HFF-Myc (cell line): Measurements from ENCODE around the gene RPL31.
"Not testable (repeated sequence)": the region's sequence is repeated elsewhere in the genome, so short reads cannot be mapped to it uniquely, and the experiment has no call there.

Source experiments
- DNase-seq: peaks from one replicate; pipeline ENCODE4 v3.0.0-alpha.2; 2011; ENCODE audit warnings: low read depth; ENCODE audit errors: extremely low read depth
- H3K4me3 ChIP-seq: replicated peaks from 2 replicates; pipeline ENCODE4 v1.5.1; 2011; ENCODE audit warnings: low read depth, mild to moderate bottlenecking, control low read depth, low read length
- CTCF ChIP-seq: IDR thresholded peaks from 2 replicates; pipeline ENCODE4 v1.5.1; 2012; ENCODE audit warnings: mild to moderate bottlenecking, low read depth, low read length, control low read depth; ENCODE audit errors: missing control alignments

The RPL31 gene

GRCh38 chr2:101047774-101048173 is 45.7 kb downstream of the RPL31 start:
- no peak overlapping the region for H3K4me3 ChIP-seq
- DNase-seq: no peak

GRCh38 chr2:101048756-101049155 is 46.7 kb downstream of the RPL31 start:
- no peak for TF ChIP-seq CTCF
- no peak overlapping the region for H3K4me3 ChIP-seq
- no peak for DNase-seq

More at GRCh38 chr2:101047774-101048173, 45.7 kb downstream of the RPL31 start:
- TF ChIP-seq CTCF: no peak

GRCh38 chr2:101050886-101051285 is 48.8 kb downstream of the RPL31 start:
- not testable (repeated sequence) for H3K4me3 ChIP-seq

GRCh38 chr2:101052147-101052546 is 50.1 kb downstream of the RPL31 start:
- TF ChIP-seq CTCF: no peak
- H3K4me3 ChIP-seq: no peak overlapping the region
- no peak for DNase-seq

More at GRCh38 chr2:101050886-101051285, 48.8 kb downstream of the RPL31 start:
- not testable (repeated sequence) for DNase-seq

- H3K4me3 ChIP-seq: no peak overlapping the region
- DNase-seq: no peak
- no peak for TF ChIP-seq CTCF
Measured at GRCh38 chr2:101053117-101053516, 51.0 kb downstream of the RPL31 start.
